ENCODE data around the gene MUSTN1. TPM values are rescaled to one million over a fixed set of nuclear protein-coding genes. Genes with fewer than 3 reads are reported as not detected.

The MUSTN1 gene
- total and polyA plus RNA-seq, 2 experiments from 2014 or later: 1.2 to 1.4 TPM

DNA sequence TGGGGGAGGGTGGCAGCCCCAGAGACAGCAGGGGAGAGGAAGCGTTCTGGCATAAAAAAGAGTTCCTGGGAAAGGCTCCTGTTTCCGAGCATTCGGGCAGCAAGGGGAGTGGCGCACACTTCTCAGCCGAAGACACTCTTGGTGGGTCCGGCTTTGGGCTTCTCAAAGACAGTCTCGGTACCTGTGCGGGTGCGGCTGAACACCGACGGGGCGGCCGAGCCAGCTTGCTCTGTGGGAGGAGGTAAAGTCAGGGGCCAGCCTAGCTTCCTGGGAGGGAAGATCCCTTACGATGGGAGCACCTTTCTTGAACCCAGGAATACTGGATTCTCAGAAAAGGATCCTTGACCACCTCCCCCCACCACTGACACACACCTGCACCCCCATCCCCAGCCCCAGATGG, 1.6 kb downstream of the MUSTN1 start (continued):
- TF ChIP-seq, protein P1, sequence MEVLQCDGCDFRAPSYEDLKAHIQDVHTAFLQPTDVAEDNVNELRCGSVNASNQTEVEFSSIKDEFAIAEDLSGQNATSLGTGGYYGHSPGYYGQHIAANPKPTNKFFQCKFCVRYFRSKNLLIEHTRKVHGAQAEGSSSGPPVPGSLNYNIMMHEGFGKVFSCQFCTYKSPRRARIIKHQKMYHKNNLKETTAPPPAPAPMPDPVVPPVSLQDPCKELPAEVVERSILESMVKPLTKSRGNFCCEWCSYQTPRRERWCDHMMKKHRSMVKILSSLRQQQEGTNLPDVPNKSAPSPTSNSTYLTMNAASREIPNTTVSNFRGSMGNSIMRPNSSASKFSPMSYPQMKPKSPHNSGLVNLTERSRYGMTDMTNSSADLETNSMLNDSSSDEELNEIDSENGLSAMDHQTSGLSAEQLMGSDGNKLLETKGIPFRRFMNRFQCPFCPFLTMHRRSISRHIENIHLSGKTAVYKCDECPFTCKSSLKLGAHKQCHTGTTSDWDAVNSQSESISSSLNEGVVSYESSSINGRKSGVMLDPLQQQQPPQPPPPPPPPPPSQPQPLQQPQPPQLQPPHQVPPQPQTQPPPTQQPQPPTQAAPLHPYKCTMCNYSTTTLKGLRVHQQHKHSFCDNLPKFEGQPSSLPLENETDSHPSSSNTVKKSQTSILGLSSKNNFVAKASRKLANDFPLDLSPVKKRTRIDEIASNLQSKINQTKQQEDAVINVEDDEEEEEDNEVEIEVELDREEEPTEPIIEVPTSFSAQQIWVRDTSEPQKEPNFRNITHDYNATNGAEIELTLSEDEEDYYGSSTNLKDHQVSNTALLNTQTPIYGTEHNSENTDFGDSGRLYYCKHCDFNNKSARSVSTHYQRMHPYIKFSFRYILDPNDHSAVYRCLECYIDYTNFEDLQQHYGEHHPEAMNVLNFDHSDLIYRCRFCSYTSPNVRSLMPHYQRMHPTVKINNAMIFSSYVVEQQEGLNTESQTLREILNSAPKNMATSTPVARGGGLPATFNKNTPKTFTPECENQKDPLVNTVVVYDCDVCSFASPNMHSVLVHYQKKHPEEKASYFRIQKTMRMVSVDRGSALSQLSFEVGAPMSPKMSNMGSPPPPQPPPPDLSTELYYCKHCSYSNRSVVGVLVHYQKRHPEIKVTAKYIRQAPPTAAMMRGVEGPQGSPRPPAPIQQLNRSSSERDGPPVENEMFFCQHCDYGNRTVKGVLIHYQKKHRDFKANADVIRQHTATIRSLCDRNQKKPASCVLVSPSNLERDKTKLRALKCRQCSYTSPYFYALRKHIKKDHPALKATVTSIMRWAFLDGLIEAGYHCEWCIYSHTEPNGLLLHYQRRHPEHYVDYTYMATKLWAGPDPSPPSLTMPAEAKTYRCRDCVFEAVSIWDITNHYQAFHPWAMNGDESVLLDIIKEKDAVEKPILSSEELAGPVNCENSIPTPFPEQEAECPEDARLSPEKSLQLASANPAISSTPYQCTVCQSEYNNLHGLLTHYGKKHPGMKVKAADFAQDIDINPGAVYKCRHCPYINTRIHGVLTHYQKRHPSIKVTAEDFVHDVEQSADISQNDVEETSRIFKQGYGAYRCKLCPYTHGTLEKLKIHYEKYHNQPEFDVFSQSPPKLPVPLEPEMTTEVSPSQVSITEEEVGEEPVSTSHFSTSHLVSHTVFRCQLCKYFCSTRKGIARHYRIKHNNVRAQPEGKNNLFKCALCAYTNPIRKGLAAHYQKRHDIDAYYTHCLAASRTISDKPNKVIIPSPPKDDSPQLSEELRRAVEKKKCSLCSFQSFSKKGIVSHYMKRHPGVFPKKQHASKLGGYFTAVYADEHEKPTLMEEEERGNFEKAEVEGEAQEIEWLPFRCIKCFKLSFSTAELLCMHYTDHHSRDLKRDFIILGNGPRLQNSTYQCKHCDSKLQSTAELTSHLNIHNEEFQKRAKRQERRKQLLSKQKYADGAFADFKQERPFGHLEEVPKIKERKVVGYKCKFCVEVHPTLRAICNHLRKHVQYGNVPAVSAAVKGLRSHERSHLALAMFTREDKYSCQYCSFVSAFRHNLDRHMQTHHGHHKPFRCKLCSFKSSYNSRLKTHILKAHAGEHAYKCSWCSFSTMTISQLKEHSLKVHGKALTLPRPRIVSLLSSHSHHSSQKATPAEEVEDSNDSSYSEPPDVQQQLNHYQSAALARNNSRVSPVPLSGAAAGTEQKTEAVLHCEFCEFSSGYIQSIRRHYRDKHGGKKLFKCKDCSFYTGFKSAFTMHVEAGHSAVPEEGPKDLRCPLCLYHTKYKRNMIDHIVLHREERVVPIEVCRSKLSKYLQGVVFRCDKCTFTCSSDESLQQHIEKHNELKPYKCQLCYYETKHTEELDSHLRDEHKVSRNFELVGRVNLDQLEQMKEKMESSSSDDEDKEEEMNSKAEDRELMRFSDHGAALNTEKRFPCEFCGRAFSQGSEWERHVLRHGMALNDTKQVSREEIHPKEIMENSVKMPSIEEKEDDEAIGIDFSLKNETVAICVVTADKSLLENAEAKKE (CRISPR knock-in tag; IDR thresholded peaks at IDR 0.05): no peak
- TF ChIP-seq ZNF114 (CRISPR knock-in tag; IDR thresholded peaks at IDR 0.05): no peak
- TF ChIP-seq JUNB (IDR thresholded peaks at IDR 0.05; ENCODE audit: unreplicated experiment): no peak
- no peak for TF ChIP-seq EZH2phosphoT487 (IDR thresholded peaks at IDR 0.05; ENCODE audit: unreplicated experiment)
- no peak for TF ChIP-seq CREB1 (CRISPR knock-in tag; IDR thresholded peaks at IDR 0.05; ENCODE audit: low read depth)
- TF ChIP-seq, protein P2, sequence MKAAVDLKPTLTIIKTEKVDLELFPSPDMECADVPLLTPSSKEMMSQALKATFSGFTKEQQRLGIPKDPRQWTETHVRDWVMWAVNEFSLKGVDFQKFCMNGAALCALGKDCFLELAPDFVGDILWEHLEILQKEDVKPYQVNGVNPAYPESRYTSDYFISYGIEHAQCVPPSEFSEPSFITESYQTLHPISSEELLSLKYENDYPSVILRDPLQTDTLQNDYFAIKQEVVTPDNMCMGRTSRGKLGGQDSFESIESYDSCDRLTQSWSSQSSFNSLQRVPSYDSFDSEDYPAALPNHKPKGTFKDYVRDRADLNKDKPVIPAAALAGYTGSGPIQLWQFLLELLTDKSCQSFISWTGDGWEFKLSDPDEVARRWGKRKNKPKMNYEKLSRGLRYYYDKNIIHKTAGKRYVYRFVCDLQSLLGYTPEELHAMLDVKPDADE (IDR thresholded peaks at IDR 0.05): no peak
- TF ChIP-seq ZNF331 (CRISPR knock-in tag; IDR thresholded peaks at IDR 0.05; ENCODE audit: low read depth): no peak
- no peak for TF ChIP-seq STAT1 (IDR thresholded peaks at IDR 0.05; ENCODE audit: unreplicated experiment)
- TF ChIP-seq, protein P3, sequence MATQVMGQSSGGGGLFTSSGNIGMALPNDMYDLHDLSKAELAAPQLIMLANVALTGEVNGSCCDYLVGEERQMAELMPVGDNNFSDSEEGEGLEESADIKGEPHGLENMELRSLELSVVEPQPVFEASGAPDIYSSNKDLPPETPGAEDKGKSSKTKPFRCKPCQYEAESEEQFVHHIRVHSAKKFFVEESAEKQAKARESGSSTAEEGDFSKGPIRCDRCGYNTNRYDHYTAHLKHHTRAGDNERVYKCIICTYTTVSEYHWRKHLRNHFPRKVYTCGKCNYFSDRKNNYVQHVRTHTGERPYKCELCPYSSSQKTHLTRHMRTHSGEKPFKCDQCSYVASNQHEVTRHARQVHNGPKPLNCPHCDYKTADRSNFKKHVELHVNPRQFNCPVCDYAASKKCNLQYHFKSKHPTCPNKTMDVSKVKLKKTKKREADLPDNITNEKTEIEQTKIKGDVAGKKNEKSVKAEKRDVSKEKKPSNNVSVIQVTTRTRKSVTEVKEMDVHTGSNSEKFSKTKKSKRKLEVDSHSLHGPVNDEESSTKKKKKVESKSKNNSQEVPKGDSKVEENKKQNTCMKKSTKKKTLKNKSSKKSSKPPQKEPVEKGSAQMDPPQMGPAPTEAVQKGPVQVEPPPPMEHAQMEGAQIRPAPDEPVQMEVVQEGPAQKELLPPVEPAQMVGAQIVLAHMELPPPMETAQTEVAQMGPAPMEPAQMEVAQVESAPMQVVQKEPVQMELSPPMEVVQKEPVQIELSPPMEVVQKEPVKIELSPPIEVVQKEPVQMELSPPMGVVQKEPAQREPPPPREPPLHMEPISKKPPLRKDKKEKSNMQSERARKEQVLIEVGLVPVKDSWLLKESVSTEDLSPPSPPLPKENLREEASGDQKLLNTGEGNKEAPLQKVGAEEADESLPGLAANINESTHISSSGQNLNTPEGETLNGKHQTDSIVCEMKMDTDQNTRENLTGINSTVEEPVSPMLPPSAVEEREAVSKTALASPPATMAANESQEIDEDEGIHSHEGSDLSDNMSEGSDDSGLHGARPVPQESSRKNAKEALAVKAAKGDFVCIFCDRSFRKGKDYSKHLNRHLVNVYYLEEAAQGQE (IDR thresholded peaks at IDR 0.05; ENCODE audit: unreplicated experiment): no peak

Data from GM23338 (cell line).